ENCODE measurements around the gene ABCA1.

GRCh38 chr9:104805441-104805840 is 122.5 kb downstream of the ABCA1 start:
- no peak for TF ChIP-seq CTCF (IDR thresholded peaks at IDR 0.05; ENCODE audit: borderline replicate concordance, extremely low read depth, low read length, poor library complexity, severe bottlenecking)
- TF ChIP-seq EZH2 (IDR thresholded peaks at IDR 0.05; ENCODE audit: borderline replicate concordance, low read depth, low read length, severe bottlenecking): no peak

Data from DND-41 (cell line).